Heart left ventricle (tissue), 13 donors: Measurements from ENCODE around the gene YJEFN3.

ENCODE experiments used
- CTCF ChIP-seq, 12 donors: fragments of 200-600 bp; sonication (generic) in 4 of 12; IDR thresholded peaks; one replicate each; pipeline versions ENCODE4 v1.5.0 to v1.8.0; 2018 to 2022; ENCODE audit warnings: antibody characterized with exemption in 12 of 12, mild to moderate bottlenecking in 5 of 12
- POLR2A ChIP-seq, 2 donors: fragments of 450-650 bp; IDR thresholded peaks; one replicate each; pipeline ENCODE4 v1.6.1; 2017; ENCODE audit warnings: antibody characterized with exemption in 2 of 2, mild to moderate bottlenecking in 2 of 2, moderate library complexity in 2 of 2
- donor health status: ischemic (EF 13 %, LVEDD 7.1; RV severe dilation, severe dysfunction).
- donor health status: DM: no; HTN: yes; CAD: no.
- donor health status: DM: no; HTN: no; CAD: no.
- donor health status: ischemic (EF 25% LVEDD 6.9; RV normal size, moderate dysfunction).
- donor health status: ischemic (EF 25% LVEDD 5.7; RV mildly dilated, moderate dysfunction).
- donor health status: ischemic (EF 35%, LVEDD 5.7; RV mildly dilated, moderate dysfunction).
- donor health status: nonischemic (EF 11% LVEDD 7.7; RV severe dilation, severe dysfunction).
- donor health status: DM: yes; HTN: yes; CAD: no.
- donor health status: PGD.
- donor health status: ischemic (EF 29% LVEDD 5.4; RV normal size, mild dysfunction).
- donor health status: nonischemic (EF 23%, LVEDD 6.1; RV moderate dilation, normal function).

- no peak for TF ChIP-seq POLR2A (IDR thresholded peaks at IDR 0.05)
- TF ChIP-seq CTCF (IDR thresholded peaks at IDR 0.05), result no peak
Measured at GRCh38 chr19:19502808-19503602, 25.7 kb upstream of the YJEFN3 start.
